ENCODE data around the gene SLC16A12.
A peak's percentile ranks its signal among the peaks of the same experiment; 100 is the strongest.
"Not testable (repeated sequence)": the region's sequence is repeated elsewhere in the genome, so short reads cannot be mapped to it uniquely, and the experiment has no call there.

SLC16A12 gene

GRCh38 chr10:89470628-89471027 lies 64.8 kb downstream of the SLC16A12 start:
- DNase-seq (ENCODE audit: low spot score), result no peak

GRCh38 chr10:89469517-89469916 lies 65.9 kb downstream of the SLC16A12 start:
- no peak for DNase-seq (ENCODE audit: low spot score)

- no peak for DNase-seq (ENCODE audit: low spot score)
These were observed 67.0 kb downstream of the SLC16A12 start for GRCh38 chr10:89468191-89468965.

- no peak for DNase-seq (ENCODE audit: low spot score)
These were observed 68.8 kb downstream of the SLC16A12 start for GRCh38 chr10:89466599-89467035.

- DNase-seq (ENCODE audit: low spot score), result no peak
These were observed 70.2 kb downstream of the SLC16A12 start for GRCh38 chr10:89465196-89465595.

- DNase-seq (ENCODE audit: low spot score), result no peak
These were observed 71.4 kb downstream of the SLC16A12 start for GRCh38 chr10:89463846-89464537.

GRCh38 chr10:89458784-89459183 lies 76.6 kb downstream of the SLC16A12 start:
- DNase-seq (ENCODE audit: low spot score), result no peak

- no peak for DNase-seq (ENCODE audit: low spot score)
These were observed 77.1 kb downstream of the SLC16A12 start for GRCh38 chr10:89458291-89458690.

GRCh38 chr10:89454561-89455347 lies 80.6 kb downstream of the SLC16A12 start:
- DNase-seq (ENCODE audit: low spot score), result no peak

GRCh38 chr10:89452193-89452592 lies 83.2 kb downstream of the SLC16A12 start:
- no peak for DNase-seq (ENCODE audit: low spot score)

GRCh38 chr10:89450901-89451300 lies 84.5 kb downstream of the SLC16A12 start:
- no peak for DNase-seq (ENCODE audit: low spot score)

GRCh38 chr10:89444819-89445218 lies 90.6 kb downstream of the SLC16A12 start:
- DNase-seq (ENCODE audit: low spot score), result not testable (repeated sequence)

- DNase-seq (ENCODE audit: low spot score), result no peak
These were observed 93.1 kb downstream of the SLC16A12 start for GRCh38 chr10:89442289-89442688.

GRCh38 chr10:89440226-89441009 lies 95.0 kb downstream of the SLC16A12 start:
- DNase-seq (ENCODE audit: low spot score), result no peak

GRCh38 chr10:89438525-89438924 lies 96.9 kb downstream of the SLC16A12 start:
- no peak for DNase-seq (ENCODE audit: low spot score)

GRCh38 chr10:89431977-89432376 lies 103.4 kb downstream of the SLC16A12 start:
- DNase-seq (ENCODE audit: low spot score), result no peak

GRCh38 chr10:89428877-89429276 lies 106.5 kb downstream of the SLC16A12 start:
- no peak for DNase-seq (ENCODE audit: low spot score)

- no peak for DNase-seq (ENCODE audit: low spot score)
These were observed 107.8 kb downstream of the SLC16A12 start for GRCh38 chr10:89427629-89428028.

GRCh38 chr10:89426230-89426868 lies 109.0 kb downstream of the SLC16A12 start:
- peak; percentile 27 for DNase-seq (ENCODE audit: low spot score)

GRCh38 chr10:89425000-89425399 lies 110.4 kb downstream of the SLC16A12 start:
- DNase-seq (ENCODE audit: low spot score), result no peak

GRCh38 chr10:89421018-89421476 lies 114.3 kb downstream of the SLC16A12 start:
- DNase-seq (ENCODE audit: low spot score), result no peak
